Parathyroid adenoma (tissue), 2 donors: ENCODE measurements around the gene CACNA1D.

ENCODE experiments used
- H2AFZ ChIP-seq: fragments of 300-600 bp; sonication (generic); one replicate; pipeline ENCODE4 v1.7.0; 2017; ENCODE audit warnings: antibody characterized with exemption, mild to moderate bottlenecking
- H3K27ac ChIP-seq: fragments of 300-600 bp; sonication (generic); one replicate; pipeline ENCODE4 v1.7.0; 2017
- H3K27me3 ChIP-seq: fragments of 300-600 bp; sonication (generic); one replicate; pipeline ENCODE4 v1.7.0; 2017; ENCODE audit warnings: low read length; ENCODE audit not compliant: control insufficient read depth, insufficient read depth
- H3K36me3 ChIP-seq: fragments of 300-600 bp; sonication (generic); one replicate; pipeline ENCODE4 v1.7.0; 2017; ENCODE audit warnings: low read length; ENCODE audit not compliant: control insufficient read depth, insufficient read depth
- H3K4me1 ChIP-seq: fragments of 300-600 bp; sonication (generic); one replicate; pipeline ENCODE4 v1.7.0; 2017; ENCODE audit warnings: control low read depth
- H3K4me2 ChIP-seq: fragments of 300-600 bp; sonication (generic); one replicate; pipeline ENCODE4 v1.7.0; 2017; ENCODE audit warnings: low read length
- H3K4me3 ChIP-seq: fragments of 300-600 bp; sonication (generic); one replicate; pipeline ENCODE4 v1.7.0; 2017; ENCODE audit warnings: low read depth, low read length
- H3K79me2 ChIP-seq: fragments of 300-600 bp; sonication (generic); one replicate; pipeline ENCODE4 v1.7.0; 2017; ENCODE audit warnings: control low read depth
- H3K9ac ChIP-seq: fragments of 300-600 bp; sonication (generic); one replicate; pipeline ENCODE4 v1.7.0; 2017; ENCODE audit warnings: mild to moderate bottlenecking
- H3K9me3 ChIP-seq: fragments of 300-600 bp; sonication (generic); one replicate; pipeline ENCODE4 v1.7.0; 2017; ENCODE audit warnings: low read length; ENCODE audit not compliant: control insufficient read depth
- CTCF ChIP-seq: fragments of 300-600 bp; sonication (generic); IDR thresholded peaks from one replicate; pipeline ENCODE4 v1.7.0; 2017; ENCODE audit warnings: antibody characterized with exemption, mild to moderate bottlenecking
- donor health status: primary hyperparathyroidism.

The CACNA1D gene

GRCh38 chr3:53721187-53722119 is 227.0 kb downstream of the CACNA1D start:
- Histone ChIP-seq H3K27ac (no peak overlapping the region), H3K4me3 (no peak overlapping the region), H3K4me1 (peaks cover 11% of the 10 kb centered on the region), H2AFZ (no peak overlapping the region), H3K4me2 (no peak overlapping the region), H3K9me3 (no peaks in the 10 kb centered on the region), H3K79me2 (no peaks in the 10 kb centered on the region), H3K27me3 (no peaks in the 10 kb centered on the region), H3K9ac (no peak overlapping the region), H3K36me3 (no peaks in the 10 kb centered on the region)
- no peak for TF ChIP-seq CTCF

DNA sequence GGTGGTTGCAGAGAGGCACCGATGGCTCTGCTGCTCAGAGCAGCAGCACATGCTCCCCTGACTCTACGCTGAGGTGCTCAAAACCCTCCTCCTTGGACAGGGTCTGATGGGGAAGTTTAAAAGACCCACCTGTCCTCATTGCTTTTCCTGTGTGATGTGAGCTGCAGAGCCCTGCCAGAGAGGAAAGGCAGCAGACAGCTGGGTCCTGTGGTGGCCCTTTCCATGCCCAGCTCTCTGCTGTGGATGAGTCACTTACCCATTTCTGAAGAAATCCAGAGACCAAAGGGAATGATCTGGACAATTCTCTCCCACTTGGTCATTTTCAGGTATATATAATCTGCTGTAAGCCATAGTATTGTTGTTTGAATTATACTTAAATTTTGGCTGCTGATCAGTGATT is 230.2 kb downstream of the CACNA1D start:
- no peak overlapping the region for H3K27ac ChIP-seq
- no peak overlapping the region for H2AFZ ChIP-seq
- H3K4me2 ChIP-seq, result no peak overlapping the region
- no peaks in the 10 kb centered on the region for H3K27me3 ChIP-seq
- no peak for TF ChIP-seq CTCF
- no peak overlapping the region for H3K4me3 ChIP-seq
- no peak overlapping the region for H3K9ac ChIP-seq
- no peaks in the 10 kb centered on the region for H3K9me3 ChIP-seq
- H3K36me3 ChIP-seq, result no peaks in the 10 kb centered on the region
- H3K79me2 ChIP-seq, result no peaks in the 10 kb centered on the region
- peaks cover 11% of the 10 kb centered on the region for H3K4me1 ChIP-seq

- Histone ChIP-seq H3K27ac (no peak overlapping the region), H2AFZ (no peak overlapping the region), H3K9me3 (no peaks in the 10 kb centered on the region), H3K79me2 (no peaks in the 10 kb centered on the region), H3K36me3 (no peaks in the 10 kb centered on the region), H3K4me1 (peaks cover 11% of the 10 kb centered on the region), H3K27me3 (no peaks in the 10 kb centered on the region), H3K4me2 (no peak overlapping the region), H3K4me3 (no peak overlapping the region), H3K9ac (no peak overlapping the region)
- no peak for TF ChIP-seq CTCF
Observed at GRCh38 chr3:53725387-53725995, 231.1 kb downstream of the CACNA1D start.

GRCh38 chr3:53726643-53727042 is 232.2 kb downstream of the CACNA1D start:
- Histone ChIP-seq H3K4me1 (peaks cover 11% of the 10 kb centered on the region), H3K4me2 (no peak overlapping the region), H3K4me3 (no peak overlapping the region), H3K36me3 (no peaks in the 10 kb centered on the region), H3K79me2 (no peaks in the 10 kb centered on the region), H3K27ac (no peak overlapping the region), H2AFZ (no peak overlapping the region), H3K9ac (no peak overlapping the region), H3K9me3 (no peaks in the 10 kb centered on the region), H3K27me3 (no peaks in the 10 kb centered on the region)
- no peak for TF ChIP-seq CTCF
